Stimulated activated CD8-positive, alpha-beta memory T cell treated with anti-CD3 and anti-CD28 coated beads, Interleukin-15, amount 100 ng/mL, for 1 hour (primary cell): Measurements from ENCODE around the gene ELL3.

Source experiments
- DNase-seq: peaks from one replicate; pipeline ENCODE4 v3.0.0-alpha.2; 2020; ENCODE audit warnings: low read depth

ELL3 gene

DNA sequence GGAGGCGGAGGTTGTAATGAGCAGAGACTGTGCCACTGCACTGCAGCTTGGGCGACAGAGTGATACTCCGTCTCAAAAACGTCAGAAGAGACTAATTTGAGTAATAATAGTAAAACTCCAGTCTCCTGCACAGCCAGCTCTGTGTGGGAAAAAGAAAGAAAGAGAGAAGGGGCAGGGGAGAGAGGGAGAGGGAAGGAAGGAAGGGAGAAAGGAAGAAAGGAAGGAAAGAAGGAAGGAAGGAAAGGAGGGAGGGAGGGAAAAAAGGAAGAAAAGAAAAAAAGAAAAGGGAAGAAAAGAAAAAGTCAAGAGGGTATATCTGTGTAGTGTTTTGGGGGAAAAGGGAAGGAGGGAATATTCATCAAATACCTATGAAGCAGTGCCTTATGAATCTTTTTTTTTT lies 53.6 kb downstream of the ELL3 start:
- no peak for DNase-seq
